SIG-M5 treated with dmso at 0.1 percent for 504 hours (cell line): ENCODE results near the gene CLSTN2.

Experiments used
- DNase-seq: peaks from one replicate; lab custom pipeline; 2025; ENCODE audit not compliant: unreplicated experiment; lab: John Stamatoyannopoulos, UW

Gene CLSTN2

GRCh38 chr3:140368223-140368811 is 433.3 kb downstream of the CLSTN2 start:
- DNase-seq, result no peak

- no peak for DNase-seq
Observed at GRCh38 chr3:140370686-140371085, 435.7 kb downstream of the CLSTN2 start.

GRCh38 chr3:140373234-140373633 is 438.2 kb downstream of the CLSTN2 start:
- DNase-seq, result no peak

GRCh38 chr3:140375002-140375401 is 440.0 kb downstream of the CLSTN2 start:
- no peak for DNase-seq

- DNase-seq, result no peak
Observed at GRCh38 chr3:140376136-140376889, 441.3 kb downstream of the CLSTN2 start.

- DNase-seq, result no peak
Observed at GRCh38 chr3:140377644-140378043, 442.7 kb downstream of the CLSTN2 start.

GRCh38 chr3:140378571-140379340 is 443.8 kb downstream of the CLSTN2 start:
- DNase-seq, result no peak

- no peak for DNase-seq
Observed at GRCh38 chr3:140384028-140384771, 449.2 kb downstream of the CLSTN2 start.

GRCh38 chr3:140384876-140385275 is 449.9 kb downstream of the CLSTN2 start:
- DNase-seq, result no peak

GRCh38 chr3:140386357-140387100 is 451.5 kb downstream of the CLSTN2 start:
- no peak for DNase-seq

- no peak for DNase-seq
Observed at GRCh38 chr3:140387244-140387643, 452.3 kb downstream of the CLSTN2 start.

- no peak for DNase-seq
Observed at GRCh38 chr3:140388202-140388922, 453.4 kb downstream of the CLSTN2 start.

GRCh38 chr3:140391061-140391460 is 456.1 kb downstream of the CLSTN2 start:
- no peak for DNase-seq

- DNase-seq, result no peak
Observed at GRCh38 chr3:140394488-140395133, 459.6 kb downstream of the CLSTN2 start.

GRCh38 chr3:140395134-140396075 is 460.4 kb downstream of the CLSTN2 start:
- DNase-seq, result no peak

GRCh38 chr3:140396110-140396509 is 461.1 kb downstream of the CLSTN2 start:
- no peak for DNase-seq

- DNase-seq, result no peak
Observed at GRCh38 chr3:140397847-140398246, 462.9 kb downstream of the CLSTN2 start.

- DNase-seq, result no peak
Observed at GRCh38 chr3:140398387-140398786, 463.4 kb downstream of the CLSTN2 start.
